Mammary epithelial cell (primary cell): ENCODE measurements around the gene KCNJ5.

Source experiments
- CTCF ChIP-seq, 2 donors: IDR thresholded peaks in 1 of 2; conservative IDR thresholded peaks in 1 of 2; 2 replicates each; pipeline ENCODE4 v1.5.1; 2011 to 2012; ENCODE audit warnings: inconsistent platforms in 2 of 2, low read length in 2 of 2, mild to moderate bottlenecking in 2 of 2, control low read depth in 1 of 2, low read depth in 1 of 2; ENCODE audit not compliant: insufficient read depth in 1 of 2; ENCODE audit errors: extremely low read depth in 1 of 2
- EZH2 ChIP-seq: IDR thresholded peaks from 2 replicates; pipeline ENCODE4 v1.6.1; 2012; ENCODE audit warnings: low read length, inconsistent platforms, borderline replicate concordance

GRCh38 chr11:128953151-128953550 lies 62.0 kb downstream of the KCNJ5 start:
- TF ChIP-seq CTCF (conservative IDR thresholded peaks at IDR 0.05 in 1 of 2, IDR thresholded peaks at IDR 0.05 in 1 of 2; ENCODE audit: extremely low read depth in 1 of 2, insufficient read depth in 1 of 2, low read depth in 1 of 2, low read length in 2 of 2) (no peak), EZH2 (no peak)
